GM12873 (cell line): ENCODE measurements around the gene TMTC2.

Source experiments
- TF ChIP-seq, protein P1 (sequence below): IDR thresholded peaks from 2 replicates; pipeline ENCODE4 v1.5.1; 2012; ENCODE audit warnings: low read depth, mild to moderate bottlenecking, moderate library complexity, low read length, control low read depth; ENCODE audit not compliant: insufficient read depth; ENCODE audit errors: missing control alignments

Gene TMTC2

GRCh38 chr12:83057436-83057835, 370.7 kb downstream of the TMTC2 start:
- TF ChIP-seq, protein P1, sequence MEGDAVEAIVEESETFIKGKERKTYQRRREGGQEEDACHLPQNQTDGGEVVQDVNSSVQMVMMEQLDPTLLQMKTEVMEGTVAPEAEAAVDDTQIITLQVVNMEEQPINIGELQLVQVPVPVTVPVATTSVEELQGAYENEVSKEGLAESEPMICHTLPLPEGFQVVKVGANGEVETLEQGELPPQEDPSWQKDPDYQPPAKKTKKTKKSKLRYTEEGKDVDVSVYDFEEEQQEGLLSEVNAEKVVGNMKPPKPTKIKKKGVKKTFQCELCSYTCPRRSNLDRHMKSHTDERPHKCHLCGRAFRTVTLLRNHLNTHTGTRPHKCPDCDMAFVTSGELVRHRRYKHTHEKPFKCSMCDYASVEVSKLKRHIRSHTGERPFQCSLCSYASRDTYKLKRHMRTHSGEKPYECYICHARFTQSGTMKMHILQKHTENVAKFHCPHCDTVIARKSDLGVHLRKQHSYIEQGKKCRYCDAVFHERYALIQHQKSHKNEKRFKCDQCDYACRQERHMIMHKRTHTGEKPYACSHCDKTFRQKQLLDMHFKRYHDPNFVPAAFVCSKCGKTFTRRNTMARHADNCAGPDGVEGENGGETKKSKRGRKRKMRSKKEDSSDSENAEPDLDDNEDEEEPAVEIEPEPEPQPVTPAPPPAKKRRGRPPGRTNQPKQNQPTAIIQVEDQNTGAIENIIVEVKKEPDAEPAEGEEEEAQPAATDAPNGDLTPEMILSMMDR: no peak

DNA sequence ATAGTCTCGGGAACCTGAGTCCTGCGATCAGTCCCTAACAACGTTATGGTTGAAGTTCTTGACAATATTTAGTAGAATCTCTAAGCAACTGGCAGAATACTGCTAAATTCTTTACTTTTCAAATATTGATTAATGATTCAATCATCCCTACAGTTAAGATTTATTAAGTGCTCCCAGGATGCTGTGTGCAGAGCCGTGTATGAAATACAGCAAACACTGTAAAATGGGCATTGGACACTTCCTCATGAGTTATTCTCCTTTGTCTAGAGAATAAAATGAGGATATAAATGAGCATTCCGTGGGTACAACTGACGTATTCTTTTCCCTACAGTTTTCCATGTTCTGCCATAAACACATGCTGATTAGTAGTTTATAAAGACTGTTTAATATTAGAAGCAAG, 372.4 kb downstream of the TMTC2 start:
- TF ChIP-seq, protein P1: no peak

DNA sequence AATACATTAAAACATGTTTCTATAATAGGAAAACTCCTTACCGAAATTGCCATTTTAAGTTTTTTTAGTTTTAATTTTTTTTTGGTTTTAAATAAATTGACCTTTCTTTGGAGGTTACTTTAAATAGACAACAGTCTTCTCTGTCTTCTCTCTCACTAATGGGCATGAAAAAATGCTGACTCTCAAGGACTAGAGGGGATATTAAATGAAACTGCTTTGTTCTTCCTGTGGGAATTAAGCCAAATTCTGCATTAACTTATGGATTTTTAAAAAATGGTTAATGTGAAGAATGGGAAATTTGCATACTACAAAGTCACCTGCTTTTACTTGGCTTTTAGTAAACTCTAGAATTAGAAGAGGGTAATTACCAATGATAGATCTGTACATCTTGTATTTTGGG, 378.9 kb downstream of the TMTC2 start:
- TF ChIP-seq, protein P1: no peak

GRCh38 chr12:83067981-83068380, 381.3 kb downstream of the TMTC2 start:
- TF ChIP-seq, protein P1: no peak

GRCh38 chr12:83074358-83074894, 387.7 kb downstream of the TMTC2 start:
- TF ChIP-seq, protein P1: no peak

DNA sequence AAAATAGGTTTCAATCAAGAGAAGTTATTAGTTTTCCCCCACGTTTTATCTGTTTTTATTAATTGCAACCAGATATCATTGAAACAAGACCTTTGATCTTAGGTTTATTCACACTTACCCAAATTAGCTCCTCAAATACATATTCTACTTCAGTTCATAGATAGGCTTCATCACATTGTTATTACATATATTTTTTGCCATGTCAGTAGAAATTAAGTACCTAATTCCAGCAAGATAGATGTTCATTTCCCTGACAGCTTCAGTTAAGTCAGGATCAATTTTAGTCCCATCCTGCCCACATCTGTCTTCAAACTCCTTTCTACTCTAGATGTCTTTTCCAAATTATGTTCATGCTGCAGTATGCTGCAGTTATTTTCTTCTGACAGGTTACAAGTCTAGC, 388.8 kb downstream of the TMTC2 start:
- TF ChIP-seq, protein P1: no peak

GRCh38 chr12:83077041-83077440, 390.3 kb downstream of the TMTC2 start:
- TF ChIP-seq, protein P1: no peak

- TF ChIP-seq, protein P1: no peak
Measured at GRCh38 chr12:83082690-83083276, 396.1 kb downstream of the TMTC2 start.
